Neural cell (in vitro differentiated cells): ENCODE measurements around the gene SERTAD2. TPM values are rescaled to one million over a fixed set of nuclear protein-coding genes. Genes with fewer than 3 reads are reported as not detected.

Experiments
- H2AFZ ChIP-seq: fragments of 200-600, 300-800 bp; sonication (generic), shearing (Covaris generic); 2 replicates; pipeline ENCODE4 v1.6.0; 2014; ENCODE audit warnings: low read depth, mild to moderate bottlenecking, antibody characterized with exemption, low read length, moderate library complexity
- H3F3A ChIP-seq: fragments of 200-600 bp; shearing (Covaris generic); 2 replicates; pipeline ENCODE4 v1.6.1; 2016; ENCODE audit warnings: mild to moderate bottlenecking, moderate library complexity, mixed read lengths, antibody characterized with exemption, low read length; ENCODE audit not compliant: insufficient read depth, poor library complexity, severe bottlenecking
- H3K27ac ChIP-seq: fragments of 200-600, 300-800 bp; sonication (generic), shearing (Covaris generic); 2 replicates; pipeline ENCODE4 v1.5.1; 2014; ENCODE audit warnings: mild to moderate bottlenecking, low read length, moderate library complexity
- H3K27me3 ChIP-seq: fragments of 300-800, 200-600 bp; sonication (generic), shearing (Covaris generic); 2 replicates; pipeline ENCODE4 v1.6.0; 2014; ENCODE audit warnings: mild to moderate bottlenecking, low read depth, low read length, moderate library complexity; ENCODE audit not compliant: insufficient read depth
- H3K36me3 ChIP-seq: fragments of 300-800, 200-600 bp; sonication (generic), shearing (Covaris generic); 2 replicates; pipeline ENCODE4 v1.5.1; 2014; ENCODE audit warnings: mild to moderate bottlenecking, antibody characterized with exemption, low read length, moderate library complexity; ENCODE audit not compliant: insufficient read depth
- H3K4me2 ChIP-seq: fragments of 300-800, 200-600 bp; sonication (generic), shearing (Covaris generic); 2 replicates; pipeline ENCODE4 v1.6.0; 2014; ENCODE audit warnings: mild to moderate bottlenecking, low read length
- H3K4me3 ChIP-seq: fragments of 300-800, 200-600 bp; sonication (generic), shearing (Covaris generic); 2 replicates; pipeline ENCODE4 v1.5.1; 2014; ENCODE audit warnings: mild to moderate bottlenecking, low read length, moderate library complexity
- H3K79me2 ChIP-seq: fragments of 200-600 bp; shearing (Covaris generic); replicated peaks from 2 replicates; pipeline ENCODE4 v1.6.0; 2014; ENCODE audit warnings: mild to moderate bottlenecking, low read length, moderate library complexity; ENCODE audit not compliant: insufficient read depth
- H3K9ac ChIP-seq: fragments of 300-800, 200-600 bp; sonication (generic), shearing (Covaris generic); 2 replicates; pipeline ENCODE4 v1.6.1; 2016; ENCODE audit warnings: mild to moderate bottlenecking, low read length, mixed read lengths
- H3K9me2 ChIP-seq: fragments of 200-600 bp; shearing (Covaris generic); 2 replicates; pipeline ENCODE4 v1.6.1; 2016; ENCODE audit warnings: mild to moderate bottlenecking, low read length, mixed read lengths; ENCODE audit not compliant: insufficient read depth
- H3K9me3 ChIP-seq: fragments of 200-600, 300-800 bp; sonication (generic), shearing (Covaris generic); 2 replicates; pipeline ENCODE4 v1.6.1; 2016; ENCODE audit warnings: mild to moderate bottlenecking, mixed run types, low read length, moderate library complexity, mixed read lengths
- H4K20me1 ChIP-seq: fragments of 200-600 bp; shearing (Covaris generic); 2 replicates; pipeline ENCODE4 v1.6.1; 2016; ENCODE audit warnings: mild to moderate bottlenecking, mixed run types; ENCODE audit not compliant: insufficient read depth
- CTCF ChIP-seq: fragments of 450-650 bp; IDR thresholded peaks from 2 replicates; pipeline ENCODE4 v1.5.1; 2014; ENCODE audit warnings: antibody characterized with exemption, mild to moderate bottlenecking, moderate library complexity; ENCODE audit not compliant: poor library complexity, severe bottlenecking
- EP300 ChIP-seq: fragments of 450-650 bp; conservative IDR thresholded peaks from 2 replicates; pipeline ENCODE4 v1.6.1; 2014; ENCODE audit warnings: antibody characterized with exemption, mild to moderate bottlenecking, moderate library complexity; ENCODE audit not compliant: poor library complexity, severe bottlenecking
- EZH2 ChIP-seq: fragments of 200-600, 300-800 bp; shearing (Covaris generic), sonication (generic); IDR thresholded peaks from 2 replicates; pipeline ENCODE4 v1.6.1; 2014; ENCODE audit warnings: antibody characterized with exemption, low read length, borderline replicate concordance, mild to moderate bottlenecking; ENCODE audit not compliant: insufficient read depth, poor library complexity, severe bottlenecking
- MXI1 ChIP-seq: fragments of 450-650 bp; conservative IDR thresholded peaks from 2 replicates; pipeline ENCODE4 v1.6.1; 2014; ENCODE audit warnings: antibody characterized with exemption, mild to moderate bottlenecking; ENCODE audit not compliant: poor library complexity, severe bottlenecking
- POLR2AphosphoS5 ChIP-seq: IDR thresholded peaks from 2 replicates; pipeline ENCODE4 v1.6.1; 2012
- RAD21 ChIP-seq: fragments of 450-650 bp; conservative IDR thresholded peaks from 2 replicates; pipeline ENCODE4 v1.6.1; 2014; ENCODE audit warnings: antibody characterized with exemption, mild to moderate bottlenecking, moderate library complexity
- SMC3 ChIP-seq: fragments of 450-650 bp; conservative IDR thresholded peaks from 2 replicates; pipeline ENCODE4 v1.6.1; 2014; ENCODE audit warnings: antibody characterized with exemption, mild to moderate bottlenecking, moderate library complexity; ENCODE audit not compliant: poor library complexity
- TAF1 ChIP-seq: IDR thresholded peaks from 2 replicates; pipeline ENCODE4 v1.6.1; 2012; ENCODE audit warnings: low read depth
- polyA plus RNA-seq: library from polyadenylated mRNA; depleted of rRNA; stranded (reverse); fragments of >200 nt; gene quantifications from 2 replicates; pipeline ENCODE4 v1.2.3, GENCODE V29; 2014
- TF ChIP-seq, protein P1 (sequence below): IDR thresholded peaks from 2 replicates; pipeline ENCODE4 v1.6.1; 2012; ENCODE audit warnings: borderline replicate concordance

The SERTAD2 gene
- polyA plus RNA-seq, 1 donor from 2014 or later = 4.7 TPM

DNA sequence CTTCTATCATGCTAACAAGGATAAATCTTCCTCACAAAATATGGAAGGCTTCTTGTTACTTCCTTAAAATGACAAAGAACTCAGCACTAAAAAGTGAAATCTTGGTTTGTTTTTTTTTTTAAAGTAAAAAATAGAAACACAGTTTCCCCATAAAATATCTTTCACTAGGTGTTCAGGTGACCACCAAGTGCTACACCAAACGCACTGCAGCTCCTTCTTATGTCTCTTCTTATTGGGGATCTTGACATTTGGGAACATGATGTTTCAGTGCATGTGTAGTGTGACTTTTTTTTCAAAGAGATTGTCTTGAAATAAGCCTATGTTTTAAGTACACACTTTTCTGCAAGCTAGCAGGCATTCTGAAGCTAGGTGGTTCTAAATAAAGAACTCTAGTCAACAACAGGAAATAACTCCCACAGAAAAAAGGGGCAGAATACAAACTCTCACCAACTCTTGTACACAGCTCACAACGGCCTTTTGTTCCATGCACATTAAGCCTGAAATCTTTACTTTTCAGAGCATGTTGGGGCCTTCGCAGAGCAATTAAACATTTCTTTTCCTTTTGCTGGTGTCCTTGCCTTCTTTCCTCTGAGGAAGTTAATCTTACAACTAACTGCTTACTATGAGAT, 13.2 kb upstream of the SERTAD2 start:
- H3K27ac ChIP-seq = no peak overlapping the region
- no peaks in the 10 kb centered on the region for H3K9me3 ChIP-seq
- no peaks in the 10 kb centered on the region for H3K79me2 ChIP-seq
- no peaks in the 10 kb centered on the region for H4K20me1 ChIP-seq
- H3K4me2 ChIP-seq = no peak overlapping the region
- no peaks in the 10 kb centered on the region for H3F3A ChIP-seq
- no peak overlapping the region for H3K9ac ChIP-seq
- H3K27me3 ChIP-seq = no peaks in the 10 kb centered on the region
- TF ChIP-seq RAD21 (no peak), SMC3 (no peak), EP300 (no peak), EZH2 (no peak), TAF1 (no peak), MXI1 (no peak), CTCF (no peak), POLR2AphosphoS5 (no peak)
- TF ChIP-seq, protein P1, sequence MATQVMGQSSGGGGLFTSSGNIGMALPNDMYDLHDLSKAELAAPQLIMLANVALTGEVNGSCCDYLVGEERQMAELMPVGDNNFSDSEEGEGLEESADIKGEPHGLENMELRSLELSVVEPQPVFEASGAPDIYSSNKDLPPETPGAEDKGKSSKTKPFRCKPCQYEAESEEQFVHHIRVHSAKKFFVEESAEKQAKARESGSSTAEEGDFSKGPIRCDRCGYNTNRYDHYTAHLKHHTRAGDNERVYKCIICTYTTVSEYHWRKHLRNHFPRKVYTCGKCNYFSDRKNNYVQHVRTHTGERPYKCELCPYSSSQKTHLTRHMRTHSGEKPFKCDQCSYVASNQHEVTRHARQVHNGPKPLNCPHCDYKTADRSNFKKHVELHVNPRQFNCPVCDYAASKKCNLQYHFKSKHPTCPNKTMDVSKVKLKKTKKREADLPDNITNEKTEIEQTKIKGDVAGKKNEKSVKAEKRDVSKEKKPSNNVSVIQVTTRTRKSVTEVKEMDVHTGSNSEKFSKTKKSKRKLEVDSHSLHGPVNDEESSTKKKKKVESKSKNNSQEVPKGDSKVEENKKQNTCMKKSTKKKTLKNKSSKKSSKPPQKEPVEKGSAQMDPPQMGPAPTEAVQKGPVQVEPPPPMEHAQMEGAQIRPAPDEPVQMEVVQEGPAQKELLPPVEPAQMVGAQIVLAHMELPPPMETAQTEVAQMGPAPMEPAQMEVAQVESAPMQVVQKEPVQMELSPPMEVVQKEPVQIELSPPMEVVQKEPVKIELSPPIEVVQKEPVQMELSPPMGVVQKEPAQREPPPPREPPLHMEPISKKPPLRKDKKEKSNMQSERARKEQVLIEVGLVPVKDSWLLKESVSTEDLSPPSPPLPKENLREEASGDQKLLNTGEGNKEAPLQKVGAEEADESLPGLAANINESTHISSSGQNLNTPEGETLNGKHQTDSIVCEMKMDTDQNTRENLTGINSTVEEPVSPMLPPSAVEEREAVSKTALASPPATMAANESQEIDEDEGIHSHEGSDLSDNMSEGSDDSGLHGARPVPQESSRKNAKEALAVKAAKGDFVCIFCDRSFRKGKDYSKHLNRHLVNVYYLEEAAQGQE = no peak
- no peak overlapping the region for H3K4me3 ChIP-seq
- H3K9me2 ChIP-seq = no peaks in the 10 kb centered on the region
- H3K36me3 ChIP-seq = no peaks in the 10 kb centered on the region
- no peak overlapping the region for H2AFZ ChIP-seq

DNA sequence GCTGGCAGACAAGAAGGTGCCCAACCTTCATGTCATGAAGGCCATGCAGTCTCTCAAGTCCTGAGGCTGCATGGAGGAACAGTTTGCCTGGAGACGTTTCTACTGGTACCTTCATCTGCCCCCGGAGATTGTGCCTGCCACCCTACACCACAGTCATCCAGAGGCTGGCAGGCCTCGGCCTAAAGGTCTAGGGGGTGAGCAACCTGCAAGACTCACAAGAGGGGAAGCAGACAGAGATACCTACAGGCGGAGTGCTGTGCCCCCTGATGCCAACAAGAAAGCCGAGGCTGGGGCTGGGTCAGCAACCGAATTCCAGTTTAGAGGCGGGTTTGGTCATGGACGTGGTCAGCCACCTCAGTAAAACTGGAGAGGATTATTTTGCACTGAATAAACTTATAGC, 12.0 kb upstream of the SERTAD2 start:
- Histone ChIP-seq H3K79me2 (no peaks in the 10 kb centered on the region), H3K4me3 (no peak overlapping the region), H3K27ac (no peak overlapping the region), H3F3A (no peaks in the 10 kb centered on the region), H3K9me3 (no peaks in the 10 kb centered on the region), H3K9me2 (no peaks in the 10 kb centered on the region), H4K20me1 (no peaks in the 10 kb centered on the region), H3K36me3 (no peaks in the 10 kb centered on the region), H2AFZ (no peak overlapping the region), H3K9ac (no peak overlapping the region), H3K4me2 (no peak overlapping the region), H3K27me3 (no peaks in the 10 kb centered on the region)
- TF ChIP-seq CTCF = no peak
- no peak for TF ChIP-seq SMC3
- TF ChIP-seq EP300 = no peak
- TF ChIP-seq, protein P1 = no peak
- no peak for TF ChIP-seq RAD21
- no peak for TF ChIP-seq EZH2
- TF ChIP-seq MXI1 = no peak
- TF ChIP-seq TAF1 = no peak
- TF ChIP-seq POLR2AphosphoS5 = no peak
